ENCODE data around the gene TEAD1.

DNA sequence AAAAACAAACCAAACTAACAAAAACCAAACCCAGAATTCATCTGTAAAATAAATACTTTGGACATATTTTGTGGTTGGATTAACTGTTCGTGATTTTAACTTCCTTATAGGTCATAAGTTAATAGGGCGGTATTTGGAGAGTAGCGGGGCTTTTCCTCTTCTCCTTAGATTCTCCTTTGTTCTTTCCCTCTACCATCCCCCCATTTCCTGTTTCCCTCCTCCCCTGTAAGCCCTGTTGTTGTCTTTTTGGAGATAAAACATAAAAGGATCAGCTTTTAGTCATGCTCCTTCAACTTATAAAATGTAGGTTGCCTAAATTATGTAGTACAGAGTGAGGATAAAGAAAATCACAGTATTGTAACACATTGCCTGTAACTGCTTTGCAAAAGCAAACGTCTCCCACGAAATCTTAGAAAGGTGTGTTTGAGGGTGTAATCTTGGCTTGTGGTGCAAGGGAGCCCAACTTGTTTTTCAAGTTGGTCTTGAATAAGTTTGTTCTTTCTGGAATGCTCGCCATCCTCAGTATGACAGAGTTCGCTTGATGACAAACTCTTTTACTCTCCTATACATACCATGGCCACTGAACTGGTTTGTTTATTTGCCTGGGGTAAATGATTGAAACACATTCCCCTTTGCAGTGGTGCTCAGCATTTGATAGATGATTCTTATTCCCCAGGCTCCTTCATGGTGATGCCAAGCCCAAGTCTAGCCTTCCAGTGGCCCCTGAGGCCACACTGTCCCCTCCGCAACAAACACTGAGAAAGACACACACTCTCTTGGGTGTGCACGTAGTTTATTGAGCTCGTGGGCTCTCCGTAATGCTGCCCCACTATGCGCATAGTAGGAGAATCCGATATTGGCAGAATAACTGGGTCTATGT lies 49.4 kb downstream of the TEAD1 start:
- TF ChIP-seq, protein P1, sequence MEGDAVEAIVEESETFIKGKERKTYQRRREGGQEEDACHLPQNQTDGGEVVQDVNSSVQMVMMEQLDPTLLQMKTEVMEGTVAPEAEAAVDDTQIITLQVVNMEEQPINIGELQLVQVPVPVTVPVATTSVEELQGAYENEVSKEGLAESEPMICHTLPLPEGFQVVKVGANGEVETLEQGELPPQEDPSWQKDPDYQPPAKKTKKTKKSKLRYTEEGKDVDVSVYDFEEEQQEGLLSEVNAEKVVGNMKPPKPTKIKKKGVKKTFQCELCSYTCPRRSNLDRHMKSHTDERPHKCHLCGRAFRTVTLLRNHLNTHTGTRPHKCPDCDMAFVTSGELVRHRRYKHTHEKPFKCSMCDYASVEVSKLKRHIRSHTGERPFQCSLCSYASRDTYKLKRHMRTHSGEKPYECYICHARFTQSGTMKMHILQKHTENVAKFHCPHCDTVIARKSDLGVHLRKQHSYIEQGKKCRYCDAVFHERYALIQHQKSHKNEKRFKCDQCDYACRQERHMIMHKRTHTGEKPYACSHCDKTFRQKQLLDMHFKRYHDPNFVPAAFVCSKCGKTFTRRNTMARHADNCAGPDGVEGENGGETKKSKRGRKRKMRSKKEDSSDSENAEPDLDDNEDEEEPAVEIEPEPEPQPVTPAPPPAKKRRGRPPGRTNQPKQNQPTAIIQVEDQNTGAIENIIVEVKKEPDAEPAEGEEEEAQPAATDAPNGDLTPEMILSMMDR (IDR thresholded peaks at IDR 0.05): no peak
- no peak for TF ChIP-seq REST (IDR thresholded peaks at IDR 0.05; ENCODE audit: insufficient read depth in 1 of 2, low read depth in 2 of 2, low read length in 1 of 2)
